ENCODE results near the gene RDH16.
A peak's percentile ranks its signal among the peaks of the same experiment; 100 is the strongest.

The RDH16 gene, protein sequence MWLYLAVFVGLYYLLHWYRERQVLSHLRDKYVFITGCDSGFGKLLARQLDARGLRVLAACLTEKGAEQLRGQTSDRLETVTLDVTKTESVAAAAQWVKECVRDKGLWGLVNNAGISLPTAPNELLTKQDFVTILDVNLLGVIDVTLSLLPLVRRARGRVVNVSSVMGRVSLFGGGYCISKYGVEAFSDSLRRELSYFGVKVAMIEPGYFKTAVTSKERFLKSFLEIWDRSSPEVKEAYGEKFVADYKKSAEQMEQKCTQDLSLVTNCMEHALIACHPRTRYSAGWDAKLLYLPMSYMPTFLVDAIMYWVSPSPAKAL

DNA sequence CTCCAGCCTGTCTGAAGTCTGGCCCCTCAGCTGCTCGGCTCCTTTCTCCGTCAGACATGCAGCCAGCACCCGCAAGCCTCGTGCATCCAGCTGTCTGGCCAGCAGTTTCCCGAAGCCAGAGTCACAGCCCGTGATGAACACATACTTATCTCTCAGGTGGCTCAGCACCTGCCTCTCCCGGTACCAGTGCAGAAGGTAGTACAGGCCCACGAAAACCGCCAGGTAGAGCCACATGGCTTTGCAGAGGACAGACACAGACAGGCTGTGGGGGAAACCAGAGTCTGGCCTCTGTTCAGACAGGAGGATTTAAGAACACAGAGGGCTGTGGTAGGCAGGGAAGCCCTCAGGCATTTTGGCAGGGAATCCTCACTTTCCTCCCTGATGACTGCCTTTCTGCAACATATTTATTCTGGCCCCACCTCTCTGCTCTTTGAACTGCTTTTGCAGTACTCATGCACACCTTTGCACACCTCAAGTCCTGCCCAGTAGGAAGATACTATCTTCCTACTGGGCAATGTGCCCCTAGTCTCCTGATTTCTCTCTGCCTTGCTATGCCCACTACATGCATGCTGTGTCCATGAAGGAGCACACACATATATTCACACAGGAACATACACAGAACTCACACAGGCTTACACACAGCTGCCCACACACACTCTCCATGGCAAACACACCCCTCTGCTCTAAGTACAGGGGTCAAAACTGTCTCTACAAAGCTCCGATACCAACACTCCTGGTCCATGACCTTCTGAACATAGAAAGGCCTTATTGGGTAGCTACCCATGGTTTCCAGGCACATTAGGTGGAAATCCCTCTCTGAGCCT is at the start of gene RDH16:
Gene RDH16 (minus strand): TSS at position 380 of the 824 bp plus-strand sequence. CDS start 146 bp downstream, at position 234.
- DNase-seq, result no peak

- DNase-seq, result no peak
These were observed 49.5 kb upstream of the RDH16 start for GRCh38 chr12:57006809-57007475.

DNA sequence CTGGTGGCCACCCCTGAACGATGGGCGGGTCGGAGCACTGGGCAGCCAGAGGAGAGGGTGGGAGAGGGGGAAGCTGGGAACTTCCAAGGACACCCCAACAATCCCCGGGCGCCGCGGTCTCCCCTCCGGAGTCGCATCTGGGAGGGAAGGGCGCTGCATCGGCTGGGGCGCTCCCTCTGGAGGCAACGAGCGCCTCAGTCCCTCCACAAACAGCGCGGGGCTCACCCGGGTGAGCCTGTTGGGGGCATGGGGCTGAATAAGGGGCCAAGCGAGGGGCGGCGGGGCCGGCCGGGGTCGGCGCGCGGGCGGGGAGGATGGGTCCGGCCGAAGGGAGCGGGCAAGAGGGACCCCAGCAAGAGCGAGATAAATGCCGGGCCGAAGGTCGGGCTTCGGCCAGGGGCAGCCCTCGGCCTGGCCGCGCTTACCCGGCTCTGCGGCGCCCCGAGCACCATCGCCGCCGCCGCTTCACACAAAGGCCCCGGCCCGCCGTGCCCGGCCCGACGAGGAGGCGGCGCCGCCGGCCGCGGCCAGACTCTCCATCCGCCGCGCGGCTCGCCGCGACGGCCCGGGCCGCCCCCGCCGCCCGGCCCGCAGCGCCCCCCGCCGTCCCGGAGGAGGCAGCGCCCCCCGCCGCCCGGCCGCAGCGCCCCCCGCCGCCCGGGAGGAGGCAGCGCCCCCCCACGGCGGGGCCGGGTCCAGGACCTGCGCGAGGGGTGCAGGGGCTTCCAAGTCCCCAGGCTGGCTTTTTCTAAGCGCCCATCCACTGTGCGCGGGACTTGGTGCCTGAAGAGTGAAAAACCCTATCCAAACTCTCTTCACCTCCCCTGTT is 48.8 kb upstream of the RDH16 start, which contains the start of gene ZBTB39:
Gene ZBTB39 (minus strand): TSS at position 567 of the 829 bp plus-strand sequence. CDS start 1,629 bp downstream, outside the sequence.
- DNase-seq, result peak; percentile 73

DNA sequence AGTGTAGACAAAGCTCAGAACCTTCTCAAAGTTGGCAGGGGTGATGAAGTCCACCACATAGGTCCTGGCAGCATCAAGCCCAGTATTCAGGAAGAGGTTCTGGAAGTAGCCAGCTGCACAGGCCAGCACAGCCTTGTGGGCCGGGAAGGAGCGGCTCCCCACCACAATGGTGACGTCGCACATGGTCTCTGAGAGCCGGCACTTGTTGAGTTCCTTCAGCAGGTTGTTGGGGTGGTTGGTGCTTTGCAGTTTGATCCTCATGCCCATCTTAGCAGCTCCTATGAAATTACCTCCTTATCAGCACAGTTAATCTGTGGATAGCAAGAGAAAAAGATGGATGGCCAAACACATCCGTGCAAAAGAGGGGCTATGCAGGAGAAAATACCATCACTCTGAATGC is 47.2 kb upstream of the RDH16 start:
- DNase-seq, result no peak

GRCh38 chr12:57003395-57003794 is 46.0 kb upstream of the RDH16 start:
- DNase-seq, result no peak

DNA sequence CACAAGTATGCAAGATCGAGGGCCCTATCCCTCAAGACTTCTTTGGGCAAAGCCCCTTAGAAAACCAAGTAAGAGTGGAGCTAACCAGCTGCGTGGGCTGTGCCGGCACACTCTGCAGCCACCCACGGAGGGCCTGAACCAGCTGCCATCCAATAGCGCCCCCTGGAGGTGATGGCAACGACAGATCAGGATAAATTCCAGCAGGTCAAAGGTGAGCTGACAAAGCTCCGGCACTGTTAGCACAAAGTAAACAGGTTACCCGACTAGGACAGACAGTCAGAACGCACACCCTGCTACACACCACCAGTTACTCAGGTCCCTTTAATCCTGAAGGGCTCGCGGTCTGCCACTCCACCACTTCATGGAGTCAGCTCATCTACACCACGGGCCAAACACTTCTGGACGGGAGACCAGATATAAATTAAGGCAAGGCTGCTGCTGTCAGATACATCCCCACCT is 44.1 kb upstream of the RDH16 start:
- peak; percentile 50 for DNase-seq

GRCh38 chr12:57000393-57000792 is 43.0 kb upstream of the RDH16 start:
- DNase-seq, result no peak

- DNase-seq, result no peak
These were observed 42.0 kb upstream of the RDH16 start for GRCh38 chr12:56999456-56999855.

GRCh38 chr12:56998981-56999380 is 41.6 kb upstream of the RDH16 start:
- DNase-seq, result no peak

GRCh38 chr12:56998316-56998715 is 40.9 kb upstream of the RDH16 start:
- DNase-seq, result no peak

DNA sequence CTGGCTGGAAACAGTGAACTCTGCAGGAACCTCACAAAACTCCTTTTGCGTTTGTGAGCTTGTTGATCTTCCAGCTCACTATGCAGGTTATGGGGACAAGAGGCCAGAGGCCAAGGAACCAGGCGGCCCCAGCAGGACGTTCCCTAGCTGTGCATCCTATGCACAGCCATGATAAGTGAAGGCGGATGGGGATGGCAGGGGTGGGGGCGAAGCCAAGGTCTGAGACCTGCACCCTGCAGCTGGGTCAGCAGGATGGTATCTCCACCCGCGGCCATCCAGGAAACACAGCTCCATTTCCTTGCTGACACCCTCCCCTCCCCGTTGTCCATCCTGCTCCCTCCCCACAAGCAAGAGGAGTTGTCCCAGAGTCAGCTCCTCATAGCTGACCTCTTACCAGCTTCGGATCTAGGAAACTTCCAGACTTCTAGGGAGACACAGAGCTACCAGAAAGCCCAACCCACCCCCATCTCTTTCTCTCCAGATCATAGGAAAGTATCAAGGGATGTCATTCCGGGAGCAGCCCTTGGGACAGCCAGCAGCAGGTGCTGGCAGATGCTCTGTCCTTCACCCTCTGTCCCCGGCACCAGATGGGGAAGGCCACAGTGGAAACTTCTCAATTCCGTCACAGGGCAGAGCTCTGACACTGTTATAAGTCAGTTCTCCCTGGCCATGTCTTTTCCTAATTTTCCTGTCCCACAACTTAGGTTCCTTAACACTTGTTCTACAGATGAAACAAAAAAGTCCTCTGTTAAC is 39.6 kb upstream of the RDH16 start:
- no peak for DNase-seq

GRCh38 chr12:56995930-56996496 is 38.6 kb upstream of the RDH16 start:
- no peak for DNase-seq

GRCh38 chr12:56995201-56995929 is 38.0 kb upstream of the RDH16 start:
- no peak for DNase-seq

- no peak for DNase-seq
These were observed 36.9 kb upstream of the RDH16 start for GRCh38 chr12:56994231-56994746.

DNA sequence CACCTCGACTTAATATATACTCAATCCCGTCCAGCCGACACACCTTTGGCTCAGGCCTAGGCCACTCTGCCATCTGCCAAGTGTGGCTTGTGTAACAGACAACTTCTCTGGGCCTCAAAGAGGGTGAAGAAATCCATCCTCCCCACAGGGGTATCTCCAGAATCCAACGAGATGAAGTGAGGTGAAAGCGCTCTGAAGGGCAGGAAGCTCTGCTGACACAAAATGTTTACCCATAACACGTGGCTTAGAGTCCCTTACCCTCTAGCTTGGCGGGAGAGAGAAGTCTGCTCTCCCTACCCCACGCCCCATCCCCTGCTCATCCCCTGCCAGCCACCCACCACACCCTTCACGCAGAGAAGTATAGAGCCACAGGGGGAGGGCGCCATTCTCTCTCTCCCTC is 35.9 kb upstream of the RDH16 start:
- DNase-seq, result no peak

DNA sequence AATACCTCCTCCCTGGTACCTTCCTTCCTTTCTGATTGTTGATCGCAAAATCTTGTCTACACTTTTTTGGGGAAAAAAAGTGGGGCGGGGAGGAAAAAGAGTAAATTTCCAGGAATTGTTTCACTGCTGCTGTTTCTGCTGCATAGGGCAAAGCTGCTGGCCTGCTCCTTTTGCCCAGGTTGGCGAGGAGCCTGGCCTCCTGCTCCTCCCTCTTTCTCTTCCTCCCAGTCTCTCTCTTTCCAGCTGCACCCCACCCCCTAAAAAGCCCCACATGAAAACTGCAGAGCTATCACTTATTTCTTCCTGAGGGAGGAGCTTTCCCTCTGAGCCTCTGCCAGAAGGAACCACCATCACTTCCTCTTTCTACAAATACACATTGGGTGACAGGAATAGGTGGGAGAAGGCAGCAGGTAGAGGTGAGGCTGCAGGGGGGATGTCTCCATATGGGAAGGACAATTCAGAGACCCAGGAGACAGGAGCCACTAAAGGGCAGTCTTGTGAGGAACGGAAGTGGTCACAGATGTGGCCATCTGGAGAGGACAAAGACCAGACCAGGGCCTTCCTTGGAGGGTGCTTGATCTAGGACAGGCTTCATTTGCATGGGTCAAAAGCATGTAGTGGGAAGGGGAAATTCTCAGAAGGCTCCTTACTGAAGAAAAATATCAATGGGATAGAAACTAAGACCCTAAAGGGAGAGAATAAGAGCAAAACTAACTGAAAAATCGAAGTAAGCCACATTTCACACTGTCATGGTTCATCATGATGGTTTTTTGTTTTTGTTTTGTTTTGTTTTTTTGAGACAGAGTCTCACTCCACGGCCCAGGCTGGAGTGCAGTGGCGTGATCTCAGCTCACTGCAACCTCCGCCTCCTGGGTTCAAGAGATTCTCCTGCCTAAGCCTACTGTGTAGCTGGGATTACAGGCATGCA is 34.2 kb upstream of the RDH16 start:
- DNase-seq, result no peak

DNA sequence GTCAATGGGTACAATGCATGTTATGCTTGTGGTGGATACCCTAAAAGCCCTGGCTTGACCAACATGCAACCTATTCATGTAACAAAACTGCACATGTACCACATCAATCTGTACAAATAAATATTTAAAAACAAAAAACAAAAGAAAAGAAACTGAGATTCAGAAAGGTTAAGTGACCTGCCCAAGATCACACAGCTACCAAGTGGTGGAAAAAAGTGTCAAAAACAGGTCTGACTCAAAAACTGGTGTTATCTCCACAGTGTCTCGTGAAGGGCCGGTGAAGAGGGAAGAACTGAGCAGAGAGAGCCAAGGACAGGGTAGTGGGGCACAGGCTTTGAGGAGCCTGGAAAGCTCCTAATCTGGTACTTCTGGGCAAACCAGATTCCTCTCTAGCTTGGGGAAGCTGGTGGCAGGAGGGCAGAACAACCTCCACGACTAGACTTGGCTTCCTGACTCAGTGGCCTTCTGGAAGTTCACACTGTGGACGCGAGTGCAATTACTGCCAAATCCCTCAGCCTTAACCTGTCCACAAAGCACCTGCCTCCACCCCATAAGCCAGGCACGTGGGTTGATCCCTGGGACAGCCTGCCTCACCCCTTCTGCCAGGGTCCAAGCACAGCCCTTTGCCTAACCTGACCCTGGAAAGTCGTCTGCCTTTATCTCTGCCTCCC is 33.4 kb upstream of the RDH16 start:
- no peak for DNase-seq

DNA sequence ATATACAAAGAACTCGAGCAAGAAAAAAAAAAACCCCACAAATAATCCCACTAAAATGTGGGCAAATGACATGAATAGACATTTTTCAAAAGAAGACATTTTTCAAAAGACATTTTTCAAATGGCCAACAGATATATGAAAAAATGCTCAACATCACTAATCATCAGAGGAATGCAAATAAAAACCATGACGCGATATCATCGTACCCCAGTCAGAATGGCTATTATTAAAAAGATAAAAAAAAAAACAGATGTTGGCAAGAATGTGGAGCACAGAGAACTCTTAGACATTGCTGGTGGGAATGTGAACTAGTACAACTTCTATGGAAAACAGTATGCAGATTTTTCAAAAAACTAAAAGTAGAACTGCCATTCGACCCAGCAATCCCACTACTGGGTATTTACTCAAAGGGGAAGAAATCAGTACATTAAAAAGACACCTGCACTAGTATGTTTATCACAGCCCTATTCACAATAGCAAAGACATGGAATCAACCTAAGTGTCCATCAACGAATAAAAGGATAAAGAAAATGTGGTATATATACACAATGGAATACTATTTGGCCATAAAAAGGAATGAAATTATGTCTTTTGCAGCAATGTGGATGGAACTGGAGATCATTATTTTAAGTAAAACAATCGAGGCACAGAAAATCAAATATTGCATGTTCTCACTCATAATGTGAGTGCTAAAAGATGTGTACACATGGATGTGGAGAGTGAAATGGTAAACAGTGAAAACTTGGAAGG is 32.6 kb upstream of the RDH16 start:
- peak; percentile 28 for DNase-seq
